ENCODE data around the gene C2CD5. TPM values are rescaled to one million over a fixed set of nuclear protein-coding genes. Genes with fewer than 3 reads are reported as not detected.

C2CD5 gene
- total RNA-seq, 1 donor from 2014 or later: 47.1 TPM

GRCh38 chr12:22576473-22576872, 32.1 kb upstream of the C2CD5 start:
- Mint-ChIP-seq H3K36me3 (ENCODE audit: low read depth) (no peaks in the 10 kb centered on the region), H3K27ac (ENCODE audit: unreplicated experiment) (no peak overlapping the region), H3K9me3 (no peaks in the 10 kb centered on the region), H3K4me1 (no peaks in the 10 kb centered on the region), H3K4me3 (no peak overlapping the region), H3K27me3 (ENCODE audit: low read depth) (no peaks in the 10 kb centered on the region)
- no peak for TF ChIP-seq CTCF (conservative IDR thresholded peaks at IDR 0.05)
- no peak for DNase-seq (ENCODE audit: low read depth, low spot score)

GRCh38 chr12:22576065-22576464, 31.7 kb upstream of the C2CD5 start:
- no peaks in the 10 kb centered on the region for H3K36me3 Mint-ChIP-seq (ENCODE audit: low read depth)
- no peaks in the 10 kb centered on the region for H3K4me1 Mint-ChIP-seq
- no peak overlapping the region for H3K4me3 Mint-ChIP-seq
- H3K27ac Mint-ChIP-seq (ENCODE audit: unreplicated experiment): no peak overlapping the region
- no peaks in the 10 kb centered on the region for H3K9me3 Mint-ChIP-seq
- no peaks in the 10 kb centered on the region for H3K27me3 Mint-ChIP-seq (ENCODE audit: low read depth)
- no peak for DNase-seq (ENCODE audit: low read depth, low spot score)
- no peak for TF ChIP-seq CTCF (conservative IDR thresholded peaks at IDR 0.05)

- peaks cover under 1% of the 10 kb centered on the region for H3K9me3 Mint-ChIP-seq
- no peak overlapping the region for H3K27ac Mint-ChIP-seq (ENCODE audit: unreplicated experiment)
- H3K4me1 Mint-ChIP-seq: no peaks in the 10 kb centered on the region
- TF ChIP-seq CTCF (conservative IDR thresholded peaks at IDR 0.05): no peak
- DNase-seq (ENCODE audit: low read depth, low spot score): no peak
- H3K4me3 Mint-ChIP-seq: no peak overlapping the region
- H3K36me3 Mint-ChIP-seq (ENCODE audit: low read depth): no peaks in the 10 kb centered on the region
- no peaks in the 10 kb centered on the region for H3K27me3 Mint-ChIP-seq (ENCODE audit: low read depth)
These were observed 30.6 kb upstream of the C2CD5 start for GRCh38 chr12:22574921-22575320.

- Mint-ChIP-seq H3K27ac (ENCODE audit: unreplicated experiment) (no peak overlapping the region), H3K4me3 (no peak overlapping the region), H3K27me3 (ENCODE audit: low read depth) (no peaks in the 10 kb centered on the region), H3K9me3 (peaks cover 3% of the 10 kb centered on the region), H3K36me3 (ENCODE audit: low read depth) (no peaks in the 10 kb centered on the region), H3K4me1 (no peaks in the 10 kb centered on the region)
- no peak for DNase-seq (ENCODE audit: low read depth, low spot score)
- TF ChIP-seq CTCF (conservative IDR thresholded peaks at IDR 0.05): no peak
These were observed 28.8 kb upstream of the C2CD5 start for GRCh38 chr12:22573181-22573580.

GRCh38 chr12:22569253-22569652, 24.9 kb upstream of the C2CD5 start:
- Mint-ChIP-seq H3K27ac (ENCODE audit: unreplicated experiment) (no peak overlapping the region), H3K4me1 (no peaks in the 10 kb centered on the region), H3K36me3 (ENCODE audit: low read depth) (no peaks in the 10 kb centered on the region), H3K9me3 (peaks cover 6% of the 10 kb centered on the region), H3K27me3 (ENCODE audit: low read depth) (no peaks in the 10 kb centered on the region), H3K4me3 (no peak overlapping the region)
- no peak for TF ChIP-seq CTCF (conservative IDR thresholded peaks at IDR 0.05)
- no peak for DNase-seq (ENCODE audit: low read depth, low spot score)

Data from neural crest cell (in vitro differentiated cells).